Forelimb muscle (tissue), 1 donor: ENCODE results near the gene SH2D6. TPM values are rescaled to one million over a fixed set of nuclear protein-coding genes. Genes with fewer than 3 reads are reported as not detected.
"Not testable (repeated sequence)": the region's sequence is repeated elsewhere in the genome, so short reads cannot be mapped to it uniquely, and the experiment has no call there.

ENCODE experiments used
- DNase-seq: peaks from one replicate; pipeline ENCODE4 v3.0.0-alpha.2; 2013; ENCODE audit warnings: low read depth
- polyA plus RNA-seq: library from polyadenylated mRNA; unstranded; fragments of 120-200 nt; gene quantifications from one replicate; pipeline ENCODE4 v1.2.1, GENCODE V29; 2013; ENCODE audit not compliant: insufficient read length

SH2D6 gene
- polyA plus RNA-seq = 0.80 TPM

DNA sequence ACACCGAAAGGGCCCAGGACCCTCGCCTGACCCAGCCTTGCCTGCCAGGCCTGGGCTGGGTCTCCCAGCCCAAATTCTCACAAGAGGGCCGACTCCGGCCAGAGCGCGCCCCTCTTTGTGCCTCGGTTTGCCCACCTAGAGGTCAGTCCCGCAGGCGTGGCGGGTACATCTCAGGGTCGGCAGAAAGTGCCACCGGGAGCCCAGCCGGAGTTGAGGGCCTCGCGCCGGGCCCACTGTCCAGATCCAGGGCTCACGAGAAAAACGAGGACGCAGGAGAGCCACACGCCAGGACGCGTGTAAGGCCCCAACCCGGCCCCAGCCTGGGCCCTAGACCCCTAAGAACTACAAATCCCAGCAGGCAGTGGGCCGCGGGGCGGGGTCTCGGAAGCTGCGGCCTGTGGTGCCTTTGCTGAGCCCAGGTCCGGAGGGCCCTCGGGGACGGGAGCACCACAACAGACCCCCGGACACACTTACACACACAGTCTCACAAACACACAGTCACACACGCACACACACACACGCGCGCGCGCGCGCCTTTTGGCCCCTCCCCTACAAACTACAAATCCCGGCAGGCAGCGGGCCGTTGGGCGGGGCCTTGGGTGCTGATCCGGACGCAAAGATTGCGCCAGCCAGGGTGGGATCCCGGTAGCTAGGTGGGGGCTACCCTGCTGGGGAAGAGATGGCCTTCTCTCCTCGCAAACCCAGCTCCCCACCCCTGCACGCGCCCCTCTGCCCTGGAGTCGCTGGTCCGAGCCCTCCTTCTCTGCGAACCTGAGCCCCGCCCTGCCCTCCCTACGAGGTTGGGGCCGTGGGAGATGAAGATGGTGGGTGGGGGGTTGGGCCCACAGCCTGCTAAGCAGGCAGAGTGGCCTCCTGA lies at the start of gene SH2D6:
Gene SH2D6, plus strand, starts transcription at position 583 of the 877 bp plus-strand sequence. CDS start 10,752 bp downstream, outside the sequence.
- DNase-seq = no peak

DNA sequence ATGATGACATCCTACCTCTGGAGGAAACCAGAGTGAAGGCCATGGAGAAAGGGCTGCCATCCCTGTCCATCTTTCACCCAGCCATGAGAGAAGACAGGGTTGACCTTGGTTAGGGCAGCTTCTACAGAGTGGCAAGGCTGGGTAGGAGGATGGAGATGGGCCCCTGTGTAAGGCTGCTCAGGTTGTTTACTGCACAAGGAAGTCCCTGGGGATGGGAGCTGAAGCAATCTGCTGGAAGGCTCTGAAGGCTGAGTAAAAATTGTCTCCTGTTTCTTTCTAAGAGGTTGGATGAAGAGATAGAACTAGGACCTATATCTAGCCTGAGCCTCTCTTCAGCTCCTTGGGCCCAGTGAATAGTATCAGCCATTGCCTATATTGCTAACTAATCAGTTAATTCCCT lies 49.6 kb upstream of the SH2D6 start:
- no peak for DNase-seq

DNA sequence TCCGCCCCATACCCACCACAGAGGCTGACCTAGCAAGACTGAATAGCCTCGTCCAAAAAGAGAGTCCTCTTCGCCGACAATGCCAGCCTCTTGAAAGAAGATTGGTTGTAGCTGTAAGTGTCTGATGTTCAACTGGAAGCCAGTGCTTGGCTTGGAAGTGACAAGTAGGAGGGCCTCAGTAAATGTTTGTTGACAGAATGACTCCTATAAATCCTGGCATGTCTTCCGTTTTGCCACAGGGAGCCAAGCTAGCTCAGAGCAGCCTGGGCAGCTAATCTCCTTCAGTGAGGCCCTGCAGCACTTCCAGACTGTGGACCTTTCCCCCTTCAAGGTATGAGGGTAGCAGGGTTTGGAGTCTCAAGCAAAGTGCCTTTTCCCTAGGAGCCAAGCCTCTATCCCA lies 49.0 kb upstream of the SH2D6 start:
- no peak for DNase-seq

DNA sequence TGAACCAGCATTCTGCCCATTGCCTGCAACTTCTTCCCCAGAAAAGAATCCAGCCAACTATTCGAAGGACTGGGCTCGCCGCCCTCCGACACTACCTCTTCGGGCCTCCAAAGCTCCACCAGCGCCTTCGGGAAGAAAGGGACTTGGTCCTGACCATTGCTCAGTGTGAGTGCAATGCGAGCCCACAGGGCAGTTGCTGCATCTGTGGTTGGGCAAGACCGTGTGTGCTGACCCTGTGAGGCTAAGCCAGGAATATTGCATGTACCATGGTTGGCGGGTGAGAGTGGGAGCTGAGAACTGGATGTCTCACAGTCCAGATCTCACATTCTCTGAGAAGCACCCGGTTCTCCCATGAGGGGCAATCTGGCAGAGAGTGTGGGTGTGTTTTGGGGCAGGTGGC lies 47.5 kb upstream of the SH2D6 start:
- no peak for DNase-seq

DNA sequence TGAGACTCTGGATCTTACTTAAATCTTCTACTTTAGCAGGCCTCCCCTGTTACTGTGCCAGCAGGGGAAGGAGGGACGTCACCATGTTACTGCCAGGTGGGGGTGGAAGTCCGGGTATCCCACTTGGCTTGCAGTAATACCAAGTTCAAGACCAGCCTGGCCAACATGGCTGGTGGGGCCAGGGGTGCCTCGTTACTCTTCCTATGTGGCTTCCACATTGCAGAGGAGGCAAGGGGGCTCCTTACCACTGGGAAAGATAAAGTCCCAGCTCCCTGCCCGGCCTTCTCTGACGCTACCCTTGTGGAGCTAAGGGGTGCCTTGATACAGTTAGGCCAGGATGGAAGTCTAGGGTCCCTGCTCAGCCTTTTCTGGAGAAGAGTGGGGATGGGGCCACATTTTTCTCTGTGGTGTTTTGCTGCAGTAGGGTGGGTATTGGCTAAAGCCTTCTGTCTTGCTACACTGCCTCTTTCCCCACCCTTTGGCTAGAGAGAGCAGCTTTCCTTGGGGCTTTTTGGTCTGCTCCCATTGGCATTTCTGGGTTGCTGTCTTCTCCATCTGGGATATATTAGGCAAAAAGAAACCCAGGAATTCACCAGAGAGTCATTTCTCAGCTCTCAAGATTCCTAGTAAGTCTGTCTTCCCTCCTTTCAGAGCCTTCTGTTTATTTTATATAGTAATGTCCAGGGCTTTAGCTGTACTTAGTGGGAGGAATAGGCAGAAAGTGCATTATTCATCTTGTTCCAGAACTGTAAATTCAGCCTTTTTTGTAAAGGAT lies 42.0 kb upstream of the SH2D6 start:
- DNase-seq = no peak

DNA sequence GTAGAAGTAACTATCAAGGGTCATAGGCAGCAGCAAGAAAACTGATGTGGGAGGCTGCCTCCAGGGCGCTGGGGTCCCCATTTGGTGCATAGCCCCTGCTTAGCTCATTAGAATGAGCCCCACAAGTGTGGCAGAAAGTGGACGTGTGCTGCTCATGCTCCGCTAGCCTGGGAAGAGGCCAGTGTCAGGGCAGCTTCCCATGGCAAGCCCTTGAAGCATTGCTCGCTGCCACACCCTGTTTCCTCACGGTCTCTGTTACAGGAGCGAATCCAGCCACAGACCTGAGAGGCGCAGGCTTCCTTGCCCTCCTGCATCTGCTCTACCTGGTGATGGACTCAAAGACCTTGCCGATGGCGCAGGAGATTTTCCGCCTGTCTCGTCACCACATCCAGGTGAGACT lies 41.4 kb upstream of the SH2D6 start:
- no peak for DNase-seq

DNA sequence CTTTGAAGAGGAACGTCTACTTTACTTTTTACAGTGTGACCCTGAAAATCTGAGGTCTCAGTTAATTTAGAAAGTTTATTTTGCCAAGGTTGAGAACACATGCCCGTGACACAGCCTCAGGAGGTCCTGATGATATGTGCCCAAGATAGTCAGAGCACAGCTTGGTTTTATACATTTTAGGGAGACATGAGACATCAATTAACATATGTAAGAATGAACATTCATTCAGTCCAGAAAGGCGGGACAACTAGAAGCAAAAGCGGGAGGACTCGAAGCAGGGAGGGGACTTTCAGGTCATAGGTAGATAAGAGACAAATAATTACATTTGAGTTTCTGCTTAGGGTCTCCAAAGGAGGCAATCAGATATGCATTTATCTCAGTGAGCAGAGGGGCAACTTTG lies 40.3 kb upstream of the SH2D6 start:
- no peak for DNase-seq

DNA sequence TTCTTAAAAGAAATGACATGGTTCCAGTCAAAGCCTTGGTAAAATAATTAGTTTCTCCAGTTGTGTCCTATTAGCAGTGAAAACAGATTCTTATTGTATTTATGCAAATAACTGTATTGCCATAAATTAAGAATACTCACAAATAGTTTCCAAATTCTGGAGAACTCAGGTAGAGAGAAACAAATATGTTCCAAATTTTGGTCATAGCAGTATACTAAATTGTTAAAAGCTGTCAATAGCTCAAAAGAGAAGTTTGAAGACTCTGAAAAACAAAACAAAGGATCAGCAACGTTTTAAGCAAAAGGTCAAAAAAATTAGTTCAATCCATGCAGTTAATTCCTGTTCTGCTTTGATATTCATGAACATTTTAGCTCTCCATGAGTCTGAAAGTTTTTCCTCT lies 38.5 kb upstream of the SH2D6 start:
- DNase-seq = no peak

DNA sequence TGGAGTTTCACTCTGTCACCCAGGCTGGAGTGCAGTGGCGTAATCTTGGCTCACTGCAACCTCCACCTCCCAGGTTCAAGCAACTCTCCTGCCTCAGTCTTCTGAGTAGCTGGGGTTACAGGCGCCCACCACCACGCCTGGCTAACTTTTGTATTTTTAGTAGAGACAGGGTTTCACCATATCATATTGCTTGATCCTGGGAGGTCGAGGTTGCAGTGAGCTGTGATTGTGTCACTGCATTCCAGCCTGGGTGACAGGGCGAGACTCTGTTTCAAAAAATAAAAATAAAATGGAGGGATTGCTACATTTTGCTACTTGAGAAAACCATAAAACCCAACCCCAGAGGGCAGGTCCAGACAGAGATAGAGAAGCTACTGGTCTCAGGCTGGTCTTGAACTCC lies 35.4 kb upstream of the SH2D6 start:
- not testable (repeated sequence) for DNase-seq

DNA sequence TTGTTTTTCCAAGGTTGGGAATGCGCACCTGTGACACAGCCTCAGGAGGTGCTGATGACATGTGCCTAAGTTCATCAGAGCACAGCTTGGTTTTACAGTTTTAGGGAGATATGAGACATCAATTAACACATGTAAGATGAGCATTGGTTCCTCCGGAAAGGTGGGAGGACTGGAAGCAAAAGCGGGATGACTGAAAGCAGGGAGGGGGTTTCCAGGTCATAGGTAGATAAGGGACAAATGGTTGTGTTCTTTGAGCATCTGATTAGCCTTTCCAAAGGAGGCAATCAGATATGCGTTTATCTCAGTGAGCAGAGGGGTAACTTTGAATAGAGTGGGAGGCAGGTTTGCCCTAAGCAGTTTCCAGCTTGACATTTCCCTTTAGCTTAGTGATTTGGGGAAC lies 34.7 kb upstream of the SH2D6 start:
- no peak for DNase-seq

DNA sequence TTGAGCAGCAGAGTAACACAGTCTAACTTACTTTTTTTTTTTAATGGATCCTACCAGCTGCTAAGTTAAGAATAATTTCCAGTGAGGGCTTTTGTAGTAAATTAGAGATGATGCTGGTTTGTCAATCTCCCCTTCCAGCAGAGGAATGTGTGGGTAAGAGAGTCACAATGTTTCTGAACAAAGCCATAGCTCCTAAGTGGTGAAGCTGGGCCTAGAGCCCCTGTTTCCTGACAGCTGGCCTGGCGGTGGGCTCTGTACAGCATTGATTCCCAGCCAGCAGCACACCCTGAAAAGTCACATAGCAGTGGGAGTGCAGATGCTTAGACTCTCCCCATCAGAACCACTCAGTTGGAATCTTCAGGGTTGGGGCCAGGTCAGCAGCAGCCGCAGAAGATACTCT lies 32.8 kb upstream of the SH2D6 start:
- no peak for DNase-seq

DNA sequence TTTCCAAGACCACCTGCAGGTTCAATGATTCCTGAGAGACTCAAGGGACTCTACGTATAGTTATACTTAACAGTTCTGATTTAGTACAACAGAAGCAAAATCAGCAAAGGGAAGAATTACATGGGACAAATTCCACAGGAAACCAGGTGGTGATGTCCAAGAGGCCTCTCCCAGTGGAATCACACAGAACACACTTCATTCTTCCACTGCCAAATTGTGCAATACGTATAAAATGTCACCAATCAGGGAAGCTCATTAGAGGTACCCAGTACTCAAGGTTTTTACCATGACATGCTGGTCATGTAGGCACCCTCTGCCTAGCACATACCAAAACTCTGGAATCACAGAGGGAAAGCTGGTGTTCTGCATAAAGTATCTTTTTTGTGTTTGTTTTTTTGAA lies 30.8 kb upstream of the SH2D6 start:
- DNase-seq = no peak

DNA sequence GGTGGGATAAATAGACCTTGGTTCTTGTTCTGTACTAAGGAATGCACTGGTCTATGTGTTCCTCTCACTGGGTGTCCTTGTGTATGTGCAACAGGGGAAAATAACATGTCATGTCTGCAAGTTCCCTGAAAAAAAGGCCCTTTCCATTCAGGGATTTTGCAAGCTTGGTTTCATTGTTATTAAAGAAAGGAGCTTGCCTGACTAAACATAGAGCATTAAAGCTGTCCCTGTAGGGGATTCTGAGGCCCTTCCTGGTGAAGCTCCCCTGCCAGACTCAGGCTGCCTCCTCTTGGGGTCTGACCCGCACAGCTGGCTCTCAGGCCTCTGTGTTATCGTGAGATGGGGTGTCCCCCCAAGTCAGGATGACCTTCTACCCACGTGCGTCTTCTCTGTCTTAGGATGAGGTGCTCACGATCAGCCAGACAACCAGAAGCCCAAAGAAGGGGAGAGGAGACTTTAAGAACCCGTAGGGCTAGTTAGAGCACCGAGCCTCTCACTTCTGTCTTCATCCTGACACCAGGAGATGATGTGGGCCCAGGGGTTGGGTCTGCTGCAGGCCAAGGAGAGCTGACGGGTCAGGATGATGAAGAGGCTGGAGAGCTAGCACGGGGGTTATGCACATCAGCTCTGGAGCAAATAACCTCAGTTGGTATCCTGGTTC lies 29.5 kb upstream of the SH2D6 start:
- DNase-seq = no peak

DNA sequence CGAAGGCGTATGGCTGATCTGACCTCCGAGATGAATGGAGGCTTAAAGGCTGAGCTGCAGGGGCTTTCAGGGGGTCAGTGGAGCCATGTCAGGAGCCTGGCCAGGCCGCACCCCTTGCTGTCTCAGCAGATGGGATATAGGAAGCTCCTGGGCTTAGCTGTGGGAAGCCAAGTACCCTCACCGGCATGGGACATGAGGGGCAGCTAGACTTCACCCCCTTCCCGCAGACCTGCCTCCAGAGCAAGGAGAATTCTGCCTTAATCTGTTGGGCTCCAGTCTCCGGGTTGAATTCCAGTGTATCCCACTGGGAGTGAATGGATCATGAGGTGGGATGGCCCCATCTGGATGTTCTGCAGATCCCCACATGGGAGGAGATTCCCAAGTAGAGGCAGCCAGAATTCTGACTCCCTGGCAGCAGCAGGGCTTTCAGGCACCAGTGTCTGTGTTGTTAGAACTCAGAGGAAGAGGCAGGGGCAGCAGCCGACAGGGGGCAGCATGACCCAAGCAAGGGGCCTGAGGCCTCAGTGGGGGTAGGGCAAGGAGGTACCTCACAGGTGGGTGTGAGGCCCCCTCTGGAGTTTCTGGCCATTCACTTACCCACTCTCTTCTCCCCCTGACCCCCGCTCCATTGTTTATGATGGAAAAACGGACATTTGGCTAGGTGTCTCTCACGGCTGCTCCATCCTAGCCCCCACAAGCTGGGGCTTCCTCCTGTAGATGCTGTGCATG lies 27.4 kb upstream of the SH2D6 start:
- no peak for DNase-seq

DNA sequence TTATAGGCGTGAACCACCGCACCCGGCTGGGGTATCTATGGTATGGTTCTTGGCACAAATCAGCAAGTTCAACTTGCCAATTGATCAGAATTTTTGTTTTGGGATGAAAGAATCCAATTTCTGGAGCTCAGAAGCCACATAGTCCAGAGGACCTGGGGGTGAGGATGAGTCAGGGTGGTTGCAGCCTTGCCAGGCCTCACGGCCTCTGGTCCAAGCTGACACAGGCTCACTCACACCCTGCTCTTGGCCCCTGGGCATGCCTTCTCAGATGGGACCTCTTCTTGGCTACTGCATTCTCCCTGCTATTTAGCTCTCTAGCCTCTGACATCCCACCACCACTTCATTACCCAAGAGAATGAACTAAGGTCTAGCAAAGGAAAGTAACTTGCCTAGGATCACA lies 24.7 kb upstream of the SH2D6 start:
- no peak for DNase-seq

DNA sequence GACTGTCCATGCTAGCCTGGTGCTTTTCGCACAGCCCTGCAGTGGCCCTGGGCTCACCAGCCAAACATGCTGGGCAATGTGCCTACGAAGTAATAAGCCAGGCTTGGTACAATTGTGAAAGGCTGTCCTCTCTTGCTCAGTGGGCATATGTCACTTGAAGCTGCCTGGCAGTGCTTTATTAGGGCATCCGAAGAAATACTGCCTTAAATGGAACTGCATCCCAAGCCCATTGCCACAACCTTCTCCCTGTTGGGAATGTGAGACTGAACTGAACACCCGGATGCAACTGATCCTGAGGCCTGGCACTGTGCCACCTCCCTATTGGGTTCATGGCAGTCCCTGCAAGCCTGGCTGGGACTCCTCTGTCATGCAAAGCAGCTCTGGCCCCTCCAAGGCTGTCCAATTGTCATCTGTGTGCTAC lies 24.2 kb upstream of the SH2D6 start:
- DNase-seq = no peak

DNA sequence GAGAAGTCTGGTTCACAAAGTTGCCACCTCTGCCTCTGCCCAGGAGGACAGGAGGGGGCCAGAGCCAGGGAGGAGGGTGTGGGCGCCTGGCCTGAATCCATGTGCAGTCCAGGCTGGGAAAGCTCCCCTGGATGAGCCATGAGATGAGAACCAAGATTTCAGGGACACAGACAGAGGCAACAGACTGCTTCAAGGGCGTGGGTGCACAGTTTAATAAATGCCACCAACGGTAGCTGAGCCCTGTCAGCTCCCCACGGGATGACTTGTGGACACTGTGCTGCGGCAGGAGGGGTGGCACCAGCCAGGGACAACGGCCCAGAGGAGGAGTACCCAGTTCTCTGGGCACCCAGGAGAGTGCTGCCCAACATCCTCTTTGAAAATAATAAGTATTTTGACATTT lies 23.5 kb upstream of the SH2D6 start:
- DNase-seq = no peak

DNA sequence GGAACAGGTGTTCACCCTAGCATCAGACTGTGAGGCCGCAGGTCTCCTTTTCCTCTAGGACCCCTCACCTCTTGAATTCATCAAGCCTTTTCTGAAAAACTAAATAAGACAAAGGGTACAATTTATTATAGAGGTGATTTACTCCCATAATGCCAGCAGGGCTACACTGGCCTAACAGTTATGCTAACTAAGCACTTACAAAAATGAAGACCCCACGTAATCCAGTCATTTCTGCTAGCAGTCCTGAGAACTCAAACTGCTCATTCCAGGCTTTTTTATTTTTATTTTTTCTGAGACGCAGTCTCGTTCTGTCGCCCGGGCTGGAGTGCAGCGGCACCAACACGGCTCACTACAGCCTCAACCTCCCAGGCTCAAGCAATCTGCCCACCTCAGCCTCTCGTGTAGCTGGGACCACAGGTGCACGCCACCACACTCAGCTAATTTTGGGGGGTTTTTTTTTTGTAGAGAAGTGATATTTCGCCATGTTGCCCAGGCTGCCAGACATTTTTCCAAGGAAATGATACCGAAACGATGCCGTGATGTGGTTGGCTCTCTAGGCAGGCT lies 22.5 kb upstream of the SH2D6 start:
- no peak for DNase-seq

DNA sequence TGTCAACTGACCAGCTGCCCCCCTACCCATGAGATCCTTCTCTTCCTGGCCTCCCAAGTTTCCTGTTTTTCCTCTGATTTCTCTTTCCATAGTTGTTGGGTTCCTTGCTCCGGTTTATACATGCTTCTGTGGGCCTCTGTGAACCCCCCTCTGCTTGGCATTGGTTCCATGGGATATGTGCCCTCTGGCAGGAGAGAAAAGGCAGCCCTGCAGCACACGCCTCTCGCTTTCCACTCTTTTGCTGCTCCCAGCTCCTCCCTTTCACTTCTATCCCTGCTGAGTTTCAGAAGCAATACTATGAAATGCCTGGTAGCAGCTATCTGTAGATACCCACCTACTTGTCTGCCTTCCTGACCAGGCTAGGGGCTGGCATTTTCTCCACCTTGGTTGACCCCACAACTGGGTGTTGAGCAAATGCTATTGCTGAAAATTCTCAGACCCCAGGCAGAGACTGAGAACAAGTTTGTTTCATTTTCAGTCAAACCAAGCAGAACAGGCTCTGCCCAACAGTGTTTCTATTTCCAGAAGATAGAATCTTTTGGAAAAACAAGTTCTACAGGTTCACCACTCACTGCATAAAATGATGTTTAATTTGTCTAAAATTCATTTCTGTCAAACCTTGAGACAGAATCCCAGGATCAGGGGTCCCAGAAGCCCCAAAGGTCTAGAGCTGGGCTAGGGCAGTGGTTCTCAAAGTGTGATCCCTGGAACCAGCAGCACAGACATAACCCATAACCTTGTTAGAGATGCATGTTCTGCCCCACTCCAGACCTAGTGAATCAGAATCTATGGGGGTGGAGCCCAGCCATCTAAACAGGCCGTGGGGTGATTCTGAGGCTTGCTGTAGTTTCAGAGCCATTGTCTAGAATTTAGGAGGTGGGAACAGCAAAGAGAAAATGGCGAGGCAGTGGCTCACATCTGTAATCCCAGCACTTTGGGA lies 21.7 kb upstream of the SH2D6 start:
- DNase-seq = no peak

DNA sequence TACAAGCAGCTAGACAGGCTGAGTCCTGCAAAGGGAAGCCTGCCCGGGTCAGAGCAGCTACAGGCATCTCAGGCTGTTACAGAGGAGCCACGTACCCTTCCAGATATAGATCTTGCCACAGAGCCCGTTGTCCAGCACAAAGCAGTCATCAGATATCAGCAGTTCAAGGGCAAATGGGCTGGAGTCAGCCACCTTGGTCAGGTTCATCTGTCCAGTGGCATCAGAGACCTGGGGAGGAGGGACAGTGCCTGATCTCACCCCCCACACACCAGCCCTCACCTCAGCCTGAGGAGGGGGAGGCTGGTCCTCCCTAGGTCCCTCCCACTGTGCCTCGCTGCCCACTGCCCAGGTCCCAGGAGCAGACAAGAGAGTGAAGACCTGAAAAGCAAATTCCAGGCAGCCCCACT lies 20.6 kb upstream of the SH2D6 start:
- no peak for DNase-seq
